Caco-2 (cell line): Measurements from ENCODE around the gene SGSM1. TPM values are rescaled to one million over a fixed set of nuclear protein-coding genes. Genes with fewer than 3 reads are reported as not detected.

ENCODE experiments used
- BruUV-seq: library from RNA; stranded (reverse); fragments of 400-500 nt; replicated peaks from 2 replicates; lab custom pipeline; 2021; lab: Mats Ljungman, UMichigan
- CTCF ChIA-PET: fragments of 300-600 bp; sonication (Branson Sonifier 250); formaldehyde crosslinking; loops from one replicate; lab custom pipeline; 2022; ENCODE audit warnings: antibody characterized with exemption; lab: Charles Lee
- POLR2A ChIA-PET: fragments of 300-600 bp; sonication (Branson Sonifier 250); formaldehyde crosslinking; loops from one replicate; lab custom pipeline; 2022; ENCODE audit warnings: antibody characterized with exemption; lab: Charles Lee
- DNase-seq, 2 experiments: peaks; one replicate each; pipeline versions ENCODE4 v3.0.0 to v3.0.0-alpha.2; 2020 to 2022
- H3K27me3 ChIP-seq: replicated peaks from 2 replicates; pipeline ENCODE4 v1.6.0; 2011; ENCODE audit warnings: low read length; ENCODE audit not compliant: control insufficient read depth, insufficient read depth
- H3K36me3 ChIP-seq: 2 replicates; pipeline ENCODE4 v1.5.1; 2011; ENCODE audit warnings: low read length; ENCODE audit not compliant: control insufficient read depth, insufficient read depth
- H3K4me1 ChIP-seq: fragments of 250-450 bp; sonication (Bioruptor Pico); 2 replicates; pipeline ENCODE4 v1.5.1; 2020; ENCODE audit warnings: mild to moderate bottlenecking
- H3K4me3 ChIP-seq: 2 replicates; pipeline ENCODE4 v1.5.1; 2011; ENCODE audit warnings: low read depth, mild to moderate bottlenecking, control low read depth, low read length
- H3K9me3 ChIP-seq: fragments of 250-450 bp; sonication (Bioruptor Pico); 2 replicates; pipeline ENCODE4 v1.5.1; 2020; ENCODE audit warnings: mild to moderate bottlenecking, moderate library complexity
- H3K27ac Mint-ChIP-seq: one replicate; pipeline ENCODE4 v1.8.0; 2022; ENCODE audit warnings: mixed read lengths; ENCODE audit not compliant: unreplicated experiment
- H3K27me3 Mint-ChIP-seq: one replicate; pipeline ENCODE4 v1.8.0; 2022; ENCODE audit warnings: mixed read lengths; ENCODE audit not compliant: insufficient read depth, unreplicated experiment
- H3K36me3 Mint-ChIP-seq: one replicate; pipeline ENCODE4 v1.8.0; 2022; ENCODE audit warnings: mild to moderate bottlenecking, mixed read lengths; ENCODE audit not compliant: insufficient read depth, unreplicated experiment
- H3K4me1 Mint-ChIP-seq: one replicate; pipeline ENCODE4 v1.8.0; 2022; ENCODE audit warnings: low read depth, mixed read lengths; ENCODE audit not compliant: unreplicated experiment
- H3K4me3 Mint-ChIP-seq: one replicate; pipeline ENCODE4 v1.8.0; 2022; ENCODE audit warnings: mild to moderate bottlenecking, moderate library complexity, mixed read lengths; ENCODE audit not compliant: unreplicated experiment
- H3K9me3 Mint-ChIP-seq: one replicate; pipeline ENCODE4 v1.8.0; 2022; ENCODE audit warnings: mixed read lengths; ENCODE audit not compliant: unreplicated experiment
- CTCF ChIP-seq, 2 experiments: fragments of 200-600 bp in 1 of 2; IDR thresholded peaks; 1 replicate in 1 of 2; 2 replicates in 1 of 2; pipeline versions ENCODE4 v1.5.1 to v1.8.0; 2011 to 2022; ENCODE audit warnings: antibody characterized with exemption in 1 of 2, control low read depth in 1 of 2, inconsistent platforms in 1 of 2, low read depth in 1 of 2, low read length in 1 of 2, mild to moderate bottlenecking in 1 of 2, moderate library complexity in 1 of 2; ENCODE audit not compliant: insufficient read depth in 1 of 2, severe bottlenecking in 1 of 2, unreplicated experiment in 1 of 2
- intact Hi-C: fragments of 100-400 bp; cut with micrococcal nuclease; formaldehyde crosslinking; loops from one replicate; pipeline ENCODE4 v1.10.0; 2022; ENCODE audit not compliant: unreplicated experiment
- total RNA-seq: library from RNA; stranded (reverse); gene quantifications from 2 replicates; pipeline ENCODE4 v1.2.3, GENCODE V29; 2022

SGSM1 gene
- total RNA-seq, 1 experiment from 2014 or later, result 6.1 TPM

GRCh38 chr22:24975125-24975640, 169.2 kb downstream of the SGSM1 start:
- intact Hi-C loops, result no loop called here
- CTCF ChIA-PET, result no interaction called here

GRCh38 chr22:24975813-24976341, 169.9 kb downstream of the SGSM1 start:
- intact Hi-C loops, result no loop called here
- no peak overlapping the region for H3K27ac Mint-ChIP-seq
- Histone ChIP-seq H3K4me3 (no peak overlapping the region), H3K27me3 (no peaks in the 10 kb centered on the region), H3K4me1 (peaks cover 9% of the 10 kb centered on the region; the same call in 1 of the 2 replicates), H3K36me3 (no peaks in the 10 kb centered on the region; the same call in 1 of the 2 replicates), H3K9me3 (no peaks in the 10 kb centered on the region)
- peaks cover 8% of the 10 kb centered on the region for H3K36me3 Mint-ChIP-seq
- H3K4me3 Mint-ChIP-seq, result no peak overlapping the region
- H3K4me1 Mint-ChIP-seq, result peaks cover 14% of the 10 kb centered on the region
- no peak for DNase-seq
- ChIA-PET POLR2A (no interaction called here), CTCF (interaction anchor here (0.6 kb wide), 1 partner anchor 38 kb away, joined by 3 read pairs; no protein-coding TSS in a partner anchor)
- no peak for TF ChIP-seq CTCF (IDR thresholded peaks at IDR 0.05; ENCODE audit: insufficient read depth in 1 of 2, low read depth in 1 of 2, low read length in 1 of 2, severe bottlenecking in 1 of 2, unreplicated experiment in 1 of 2)
- no peaks in the 10 kb centered on the region for H3K27me3 Mint-ChIP-seq
- H3K9me3 Mint-ChIP-seq, result no peaks in the 10 kb centered on the region
- no TSS peak for BruUV-seq

More at GRCh38 chr22:24975125-24975640, 169.2 kb downstream of the SGSM1 start:
- POLR2A ChIA-PET, result no interaction called here
- Histone ChIP-seq H3K9me3 (no peaks in the 10 kb centered on the region), H3K4me3 (no peak overlapping the region), H3K36me3 (no peaks in the 10 kb centered on the region; the same call in 1 of the 2 replicates), H3K4me1 (peaks cover 9% of the 10 kb centered on the region; the same call in 1 of the 2 replicates), H3K27me3 (no peaks in the 10 kb centered on the region)
- Mint-ChIP-seq H3K36me3 (peaks cover 8% of the 10 kb centered on the region), H3K4me1 (peaks cover 14% of the 10 kb centered on the region), H3K27me3 (no peaks in the 10 kb centered on the region), H3K4me3 (no peak overlapping the region), H3K9me3 (no peaks in the 10 kb centered on the region), H3K27ac (no peak overlapping the region)
- no peak for DNase-seq
- TF ChIP-seq CTCF (IDR thresholded peaks at IDR 0.05; ENCODE audit: insufficient read depth in 1 of 2, low read depth in 1 of 2, low read length in 1 of 2, severe bottlenecking in 1 of 2, unreplicated experiment in 1 of 2), result no peak
- no TSS peak for BruUV-seq

- H3K4me3 Mint-ChIP-seq, result no peak overlapping the region
- no peak for DNase-seq
- no peak overlapping the region for H3K27ac Mint-ChIP-seq
- no peaks in the 10 kb centered on the region for H3K9me3 Mint-ChIP-seq
- H3K4me1 ChIP-seq, result peaks cover 9% of the 10 kb centered on the region; the same call in 1 of the 2 replicates
- no peaks in the 10 kb centered on the region for H3K9me3 ChIP-seq
- no peaks in the 10 kb centered on the region for H3K27me3 ChIP-seq
- peaks cover 8% of the 10 kb centered on the region for H3K36me3 Mint-ChIP-seq
- no peak for TF ChIP-seq CTCF (IDR thresholded peaks at IDR 0.05; ENCODE audit: insufficient read depth in 1 of 2, low read depth in 1 of 2, low read length in 1 of 2, severe bottlenecking in 1 of 2, unreplicated experiment in 1 of 2)
- H3K4me3 ChIP-seq, result no peak overlapping the region
- POLR2A ChIA-PET, result no interaction called here
- intact Hi-C loops, result no loop called here
- H3K4me1 Mint-ChIP-seq, result peaks cover 14% of the 10 kb centered on the region
- CTCF ChIA-PET, result interaction anchor here (0.6 kb wide), 2 partner anchors 14 to 37 kb away, joined by 3 to 4 read pairs; no protein-coding TSS in a partner anchor
- no TSS peak for BruUV-seq
- H3K36me3 ChIP-seq, result no peaks in the 10 kb centered on the region; the same call in 1 of the 2 replicates
- no peaks in the 10 kb centered on the region for H3K27me3 Mint-ChIP-seq
Measured at GRCh38 chr22:24976442-24977218, 170.6 kb downstream of the SGSM1 start.
